Upper lobe of left lung (tissue), 6 donors: ENCODE measurements around the gene EP300. TPM values are rescaled to one million over a fixed set of nuclear protein-coding genes. Genes with fewer than 3 reads are reported as not detected.
A peak's percentile ranks its signal among the peaks of the same experiment; 100 is the strongest.

Experiments used
- ATAC-seq, 2 donors: fragments of 200-7000 bp; cut with Tn5 transposase; one replicate each; pipeline ENCODE4 v1.9.1; 2022; ENCODE audit warnings: mild to moderate bottlenecking in 2 of 2, moderate library complexity in 2 of 2; ENCODE audit not compliant: low FRiP score in 2 of 2
- DNase-seq, 2 donors: peaks; one replicate each; pipeline ENCODE4 v3.0.0-alpha.2; 2019 to 2020
- H3K27ac ChIP-seq, 4 donors: fragments of 200-600 bp; sonication (generic); one replicate each; pipeline ENCODE4 v1.5.1; 2016 to 2019
- H3K27me3 ChIP-seq, 4 donors: fragments of 200-600 bp; sonication (generic); one replicate each; pipeline ENCODE4 v1.5.1; 2017 to 2019
- H3K36me3 ChIP-seq, 4 donors: fragments of 200-600 bp; sonication (generic); one replicate each; pipeline ENCODE4 v1.5.1; 2016 to 2019
- H3K4me1 ChIP-seq, 4 donors: fragments of 200-600 bp; sonication (generic); one replicate each; pipeline ENCODE4 v1.5.1; 2018 to 2019
- H3K4me3 ChIP-seq, 4 donors: fragments of 200-600 bp; sonication (generic); one replicate each; pipeline ENCODE4 v1.5.1; 2017 to 2019; ENCODE audit warnings: mild to moderate bottlenecking in 2 of 4, moderate library complexity in 1 of 4
- H3K9me3 ChIP-seq, 4 donors: fragments of 200-600 bp; sonication (generic); one replicate each; pipeline ENCODE4 v1.5.1; 2018 to 2019
- EP300 ChIP-seq, 4 donors: sonication (generic); formaldehyde crosslinking; IDR thresholded peaks; one replicate each; pipeline ENCODE4 v1.5.1; 2017; ENCODE audit warnings: antibody characterized with exemption in 4 of 4, control low read depth in 2 of 4
- POLR2A ChIP-seq, 4 donors: fragments of 450-650 bp; IDR thresholded peaks; one replicate each; pipeline ENCODE4 v1.5.1; 2016 to 2017; ENCODE audit warnings: antibody characterized with exemption in 4 of 4, mild to moderate bottlenecking in 2 of 4
- POLR2AphosphoS5 ChIP-seq, 2 donors: sonication (generic); formaldehyde crosslinking; IDR thresholded peaks; one replicate each; pipeline ENCODE4 v1.5.1; 2017; ENCODE audit warnings: antibody characterized with exemption in 2 of 2
- WGBS, 2 donors: methylation state at CpG; one replicate each; pipeline ENCODE4 v1.1.5; 2017 to 2018; 5-methylcytosine and 5-hydroxymethylcytosine counted together
- total RNA-seq, 6 donors: library from RNA; depleted of rRNA in 4 of 6; stranded (reverse); fragments of >200 nt in 4 of 6; gene quantifications; one replicate each; pipeline versions ENCODE4 v1.1.0 to v1.2.1, GENCODE V29; 2016 to 2021
- TF ChIP-seq, protein P1 (sequence below), 6 experiments: fragments of 450-650 bp in 4 of 6; fragments of 200-600 bp in 2 of 6; sonication (generic) in 2 of 6; IDR thresholded peaks; one replicate each; pipeline ENCODE4 v1.5.1; 2016 to 2019; ENCODE audit warnings: antibody characterized with exemption in 6 of 6
- donor health status: DM: no; HTN: no; CAD: no; lungs with moderate emphysema.
- donor health status: DM: no; HTN: yes; CAD: no; lungs with severe emphysema.

EP300 gene
- total RNA-seq, 6 donors from 2014 or later = 66.3 to 257 (median 86.1) TPM

DNA sequence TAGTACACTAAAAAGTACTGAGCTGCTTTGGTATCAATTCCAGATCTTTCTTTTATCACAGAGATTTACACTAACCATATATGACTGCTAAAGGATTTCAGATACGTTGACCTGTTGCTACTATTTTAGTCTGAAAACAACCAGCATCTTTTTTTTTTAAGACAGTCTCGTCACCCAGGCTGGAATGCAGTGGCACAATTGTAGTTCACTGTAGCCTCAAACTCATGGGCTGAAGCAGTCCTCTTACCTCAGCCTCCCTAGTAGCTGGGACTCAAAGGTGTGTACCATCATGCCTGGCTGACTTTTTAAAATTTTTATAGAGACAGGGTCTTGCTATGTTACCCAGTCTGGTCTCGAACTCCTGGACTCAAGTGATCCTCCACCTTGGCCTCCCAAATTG, 88.5 kb downstream of the EP300 start:
- peaks cover 0 to 8% (median 6%) of the 10 kb centered on the region in 4 donors for H3K4me1 ChIP-seq
- H3K9me3 ChIP-seq = no peaks in the 10 kb centered on the region
- ATAC-seq (no peak), DNase-seq (no peak)
- peak overlapping the region in 2 of 4 donors; percentile 0 to 57 for H3K27ac ChIP-seq
- no peaks in the 10 kb centered on the region for H3K27me3 ChIP-seq
- H3K36me3 ChIP-seq = peaks cover 32 to 47% (median 38%) of the 10 kb centered on the region in 4 donors
- 88 to 90% methylated on average over 3 of the region's 3 CpGs for WGBS, 2 donors
- TF ChIP-seq EP300 (IDR thresholded peaks at IDR 0.05) (no peak), POLR2A (IDR thresholded peaks at IDR 0.05) (no peak), POLR2AphosphoS5 (IDR thresholded peaks at IDR 0.05) (no peak)
- TF ChIP-seq, protein P1, sequence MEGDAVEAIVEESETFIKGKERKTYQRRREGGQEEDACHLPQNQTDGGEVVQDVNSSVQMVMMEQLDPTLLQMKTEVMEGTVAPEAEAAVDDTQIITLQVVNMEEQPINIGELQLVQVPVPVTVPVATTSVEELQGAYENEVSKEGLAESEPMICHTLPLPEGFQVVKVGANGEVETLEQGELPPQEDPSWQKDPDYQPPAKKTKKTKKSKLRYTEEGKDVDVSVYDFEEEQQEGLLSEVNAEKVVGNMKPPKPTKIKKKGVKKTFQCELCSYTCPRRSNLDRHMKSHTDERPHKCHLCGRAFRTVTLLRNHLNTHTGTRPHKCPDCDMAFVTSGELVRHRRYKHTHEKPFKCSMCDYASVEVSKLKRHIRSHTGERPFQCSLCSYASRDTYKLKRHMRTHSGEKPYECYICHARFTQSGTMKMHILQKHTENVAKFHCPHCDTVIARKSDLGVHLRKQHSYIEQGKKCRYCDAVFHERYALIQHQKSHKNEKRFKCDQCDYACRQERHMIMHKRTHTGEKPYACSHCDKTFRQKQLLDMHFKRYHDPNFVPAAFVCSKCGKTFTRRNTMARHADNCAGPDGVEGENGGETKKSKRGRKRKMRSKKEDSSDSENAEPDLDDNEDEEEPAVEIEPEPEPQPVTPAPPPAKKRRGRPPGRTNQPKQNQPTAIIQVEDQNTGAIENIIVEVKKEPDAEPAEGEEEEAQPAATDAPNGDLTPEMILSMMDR (IDR thresholded peaks at IDR 0.05) = no peak
- no peak overlapping the region for H3K4me3 ChIP-seq

DNA sequence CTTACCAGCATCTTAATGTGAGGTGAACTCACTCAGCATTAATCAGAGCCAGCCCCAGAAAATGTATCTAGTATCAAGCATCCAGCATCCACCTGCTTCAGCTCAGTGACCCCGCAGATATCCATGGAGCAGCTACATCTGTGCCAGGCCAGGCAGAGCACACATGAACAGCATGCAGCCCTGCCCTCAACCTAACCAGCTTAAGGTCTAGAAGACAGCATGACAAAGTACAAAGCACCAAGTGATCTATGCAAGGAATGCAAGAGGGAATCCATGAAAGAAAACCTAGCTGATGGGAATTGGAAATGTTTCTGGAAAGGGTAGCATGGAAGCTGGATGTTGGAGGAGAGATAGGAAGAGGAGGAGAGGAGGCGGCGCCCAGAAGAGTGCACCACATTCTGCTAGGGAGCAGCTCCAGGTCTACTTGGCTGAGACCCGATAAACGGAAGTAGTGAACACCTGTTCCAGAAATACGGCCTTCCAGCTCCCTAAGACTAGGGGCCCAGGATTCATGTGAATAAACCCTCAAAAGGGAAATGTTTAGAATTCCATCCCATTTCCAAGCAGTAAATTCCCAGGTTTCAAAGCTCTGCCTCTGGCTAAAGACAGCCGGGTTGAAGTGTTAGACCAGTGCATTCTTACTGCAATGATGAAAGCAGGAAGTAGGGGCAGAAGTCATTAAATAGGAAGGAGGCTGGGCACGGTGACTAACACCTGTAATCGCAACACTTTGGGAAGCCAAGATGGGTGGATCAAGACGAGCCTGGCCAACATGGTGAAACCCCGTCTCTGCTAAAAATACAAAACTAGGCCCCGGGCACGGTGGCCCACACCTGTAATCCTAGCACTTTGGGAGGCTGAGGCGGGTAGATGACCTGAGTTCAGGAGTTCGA, 89.2 kb downstream of the EP300 start:
- H3K27me3 ChIP-seq = no peaks in the 10 kb centered on the region
- TF ChIP-seq POLR2A (IDR thresholded peaks at IDR 0.05) (no peak), POLR2AphosphoS5 (IDR thresholded peaks at IDR 0.05) (peak in 1 of 2 donors; percentile 13)
- peak overlapping the region in 3 of 4 donors; percentile 0 to 57 (median 26) for H3K27ac ChIP-seq
- H3K36me3 ChIP-seq = peaks cover 25 to 41% (median 32%) of the 10 kb centered on the region in 4 donors
- peak in 1 of 2 donors; percentile 57 for DNase-seq
- H3K4me3 ChIP-seq = no peak overlapping the region
- 62 to 65% methylated on average over 15 of the region's 15 CpGs for WGBS, 2 donors
- ATAC-seq = peak; percentile 54 to 64
- no peaks in the 10 kb centered on the region for H3K9me3 ChIP-seq
- peaks cover 0 to 8% (median 6%) of the 10 kb centered on the region in 4 donors for H3K4me1 ChIP-seq

DNA sequence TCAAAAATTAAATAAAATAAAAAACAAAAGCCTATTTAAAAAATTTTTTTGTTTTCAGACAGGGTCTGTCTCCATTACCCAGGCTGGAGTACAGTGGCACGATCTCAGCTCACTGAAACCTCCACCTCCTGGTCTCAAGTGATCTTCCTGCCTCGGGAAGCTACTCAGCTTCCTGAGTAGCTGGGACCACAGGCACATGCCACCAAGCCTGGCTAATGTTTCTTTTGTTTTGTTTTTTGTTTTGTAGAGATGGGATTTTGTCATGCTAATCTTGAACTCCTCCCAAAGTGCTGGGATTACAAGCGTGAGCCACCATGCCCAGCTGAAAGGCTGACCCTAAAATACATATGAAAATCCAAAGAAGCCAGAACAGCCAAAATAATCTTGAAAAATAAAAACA, 92.3 kb downstream of the EP300 start:
- Histone ChIP-seq H3K36me3 (peaks cover 0 to 10% (median 6%) of the 10 kb centered on the region in 4 donors), H3K27me3 (no peaks in the 10 kb centered on the region), H3K4me1 (peaks cover 0 to 8% (median 6%) of the 10 kb centered on the region in 4 donors), H3K4me3 (no peak overlapping the region), H3K27ac (no peak overlapping the region), H3K9me3 (no peaks in the 10 kb centered on the region)
- 43 to 61% methylated on average over 3 of the region's 3 CpGs for WGBS, 2 donors
- no peak for ATAC-seq
- TF ChIP-seq POLR2A (IDR thresholded peaks at IDR 0.05) (no peak), EP300 (IDR thresholded peaks at IDR 0.05) (no peak), POLR2AphosphoS5 (IDR thresholded peaks at IDR 0.05) (no peak)
- TF ChIP-seq, protein P1 (IDR thresholded peaks at IDR 0.05) = no peak
- no peak for DNase-seq

DNA sequence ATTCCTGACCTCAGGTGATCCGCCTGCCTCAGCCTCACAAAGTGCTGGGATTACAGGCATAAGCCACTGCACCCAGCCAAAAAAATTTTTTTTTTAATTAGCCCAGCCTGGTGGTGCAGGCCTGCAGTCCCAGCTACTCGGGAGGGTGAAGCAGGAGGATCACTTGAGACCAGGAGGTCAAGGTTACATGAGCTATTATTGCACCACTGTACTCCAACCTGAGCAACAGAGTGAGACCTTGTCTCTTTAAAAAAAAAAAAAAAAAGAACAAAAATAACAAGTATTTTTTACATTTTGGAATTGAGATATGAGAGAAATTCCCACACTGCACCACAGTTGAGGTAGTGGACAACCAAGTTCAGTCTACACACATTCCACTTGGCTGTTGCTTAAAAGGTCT, 99.1 kb downstream of the EP300 start:
- no peaks in the 10 kb centered on the region for H3K36me3 ChIP-seq
- no peak overlapping the region for H3K4me3 ChIP-seq
- DNase-seq = no peak
- H3K9me3 ChIP-seq = no peaks in the 10 kb centered on the region
- no peak overlapping the region for H3K27ac ChIP-seq
- no peak for TF ChIP-seq POLR2A (IDR thresholded peaks at IDR 0.05)
- WGBS, 2 donors = 70 to 76% methylated on average over 2 of the region's 2 CpGs
- peaks cover 0 to under 1% (median 0%) of the 10 kb centered on the region in 4 donors for H3K4me1 ChIP-seq
- H3K27me3 ChIP-seq = no peaks in the 10 kb centered on the region
- no peak for ATAC-seq

DNA sequence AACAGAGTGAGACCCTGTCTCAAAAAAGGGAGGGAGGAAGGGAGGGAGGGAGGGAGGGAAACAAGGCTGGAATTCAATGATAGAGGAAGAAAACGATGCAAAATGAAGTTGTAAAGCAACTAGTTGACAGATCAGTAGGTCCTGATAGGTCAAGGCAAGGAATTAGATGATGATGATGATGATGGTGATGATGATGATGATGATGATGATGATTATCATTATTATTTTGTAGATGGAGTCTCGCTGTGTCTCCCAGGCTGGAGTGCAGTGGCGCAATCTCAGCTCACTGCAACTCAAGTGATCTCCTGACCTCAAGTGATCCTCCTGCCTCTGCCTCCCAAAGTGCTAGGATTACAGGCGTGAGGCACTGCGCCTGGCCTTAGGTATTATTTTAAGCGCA, 101.4 kb downstream of the EP300 start:
- ATAC-seq (no peak), DNase-seq (no peak)
- no peak overlapping the region for H3K4me3 ChIP-seq
- no peaks in the 10 kb centered on the region for H3K27me3 ChIP-seq
- H3K27ac ChIP-seq = no peak overlapping the region
- H3K36me3 ChIP-seq = no peaks in the 10 kb centered on the region
- H3K4me1 ChIP-seq = peaks cover 7 to 20% (median 15%) of the 10 kb centered on the region in 4 donors
- no peaks in the 10 kb centered on the region for H3K9me3 ChIP-seq
- TF ChIP-seq, protein P1 (IDR thresholded peaks at IDR 0.05) = no peak
- no peak for TF ChIP-seq POLR2AphosphoS5 (IDR thresholded peaks at IDR 0.05)
- TF ChIP-seq EP300 (IDR thresholded peaks at IDR 0.05) = no peak
- no peak for TF ChIP-seq POLR2A (IDR thresholded peaks at IDR 0.05)
- WGBS, 2 donors = 70 to 86% methylated on average over 6 of the region's 6 CpGs
